ENCODE data around the gene IKBKE.

The IKBKE gene

DNA sequence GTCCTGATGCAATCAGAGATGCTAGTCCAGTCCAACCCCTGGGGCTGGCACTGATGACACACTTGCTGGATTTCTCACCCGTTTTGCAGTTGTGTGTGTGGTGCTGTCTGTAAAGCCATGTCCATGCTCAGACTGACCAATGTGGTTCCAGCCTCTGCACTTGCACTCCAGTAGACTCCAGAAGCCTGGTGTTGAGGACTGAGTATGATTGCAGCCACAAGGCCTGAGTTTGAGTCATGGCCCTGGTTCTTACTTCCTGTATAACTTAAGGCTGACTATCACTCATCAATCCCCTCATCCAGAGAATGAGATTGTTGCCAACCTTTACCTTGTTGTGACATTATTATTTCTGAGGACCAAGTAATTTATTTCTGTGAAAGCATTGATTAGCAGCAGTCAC lies 34.8 kb upstream of the IKBKE start:
- TF ChIP-seq CTCF (IDR thresholded peaks at IDR 0.05; ENCODE audit: low read depth, low read length, missing control alignments), result no peak
- no peak overlapping the region for H3K4me3 ChIP-seq (replicated peaks; ENCODE audit: low read depth, low read length)
- no peak for DNase-seq (ENCODE audit: extremely low read depth, low read depth)

DNA sequence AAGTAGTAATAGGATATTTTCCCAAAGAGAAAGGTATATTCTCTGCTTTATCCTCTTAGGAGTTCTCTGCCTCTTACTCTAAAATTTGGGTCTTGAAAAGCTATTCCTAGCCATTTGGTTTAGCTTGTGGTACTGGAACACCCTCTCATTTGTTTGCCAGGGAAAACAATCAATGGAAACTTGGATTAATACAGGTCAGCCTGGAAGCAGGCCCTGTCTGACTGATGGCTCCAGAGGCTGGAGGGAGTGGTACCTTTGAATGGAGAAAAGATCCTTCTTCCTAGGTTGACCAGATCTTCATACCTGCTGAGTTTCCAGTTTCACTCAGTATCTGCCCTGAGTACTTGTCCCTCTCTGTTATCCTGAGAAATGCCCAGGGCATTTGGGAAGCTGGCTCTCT lies 31.7 kb upstream of the IKBKE start:
- TF ChIP-seq CTCF (IDR thresholded peaks at IDR 0.05; ENCODE audit: low read depth, low read length, missing control alignments), result no peak
- no peak for DNase-seq (ENCODE audit: extremely low read depth, low read depth)
- no peak overlapping the region for H3K4me3 ChIP-seq (replicated peaks; ENCODE audit: low read depth, low read length)

- no peak overlapping the region for H3K4me3 ChIP-seq (replicated peaks; ENCODE audit: low read depth, low read length)
- TF ChIP-seq CTCF (IDR thresholded peaks at IDR 0.05; ENCODE audit: low read depth, low read length, missing control alignments), result no peak
- no peak for DNase-seq (ENCODE audit: extremely low read depth, low read depth)
These were observed 31.1 kb upstream of the IKBKE start for GRCh38 chr1:206439205-206439604.

GRCh38 chr1:206441336-206441967 lies 28.8 kb upstream of the IKBKE start:
- H3K4me3 ChIP-seq (replicated peaks; ENCODE audit: low read depth, low read length), result no peak overlapping the region
- no peak for DNase-seq (ENCODE audit: extremely low read depth, low read depth)
- no peak for TF ChIP-seq CTCF (IDR thresholded peaks at IDR 0.05; ENCODE audit: low read depth, low read length, missing control alignments)

- TF ChIP-seq CTCF (IDR thresholded peaks at IDR 0.05; ENCODE audit: low read depth, low read length, missing control alignments), result no peak
- DNase-seq (ENCODE audit: extremely low read depth, low read depth), result no peak
- no peak overlapping the region for H3K4me3 ChIP-seq (replicated peaks; ENCODE audit: low read depth, low read length)
These were observed 28.2 kb upstream of the IKBKE start for GRCh38 chr1:206442101-206442500.

DNA sequence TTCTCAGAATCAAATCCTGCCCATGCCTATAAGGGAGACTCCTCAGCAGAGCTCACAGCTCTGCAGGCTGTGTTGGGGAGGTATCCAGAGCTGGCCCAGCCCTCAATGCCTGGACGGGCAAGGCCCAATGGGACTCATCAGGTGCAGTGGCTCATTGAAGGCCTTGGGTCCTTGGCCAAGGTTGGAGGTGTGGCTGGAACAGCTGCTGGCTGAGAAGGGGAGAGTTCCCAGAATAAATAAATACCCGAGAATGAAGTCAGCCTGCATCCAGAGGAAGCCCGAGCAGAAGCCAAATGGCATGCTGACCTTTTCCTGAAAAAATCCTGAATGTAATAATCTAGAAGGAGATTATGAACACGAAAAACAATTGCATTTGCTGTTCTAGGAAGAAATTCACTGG lies 25.2 kb upstream of the IKBKE start:
- no peak for TF ChIP-seq CTCF (IDR thresholded peaks at IDR 0.05; ENCODE audit: low read depth, low read length, missing control alignments)
- no peak overlapping the region for H3K4me3 ChIP-seq (replicated peaks; ENCODE audit: low read depth, low read length)
- no peak for DNase-seq (ENCODE audit: extremely low read depth, low read depth)

- H3K4me3 ChIP-seq (replicated peaks; ENCODE audit: low read depth, low read length), result no peak overlapping the region
- TF ChIP-seq CTCF (IDR thresholded peaks at IDR 0.05; ENCODE audit: low read depth, low read length, missing control alignments), result no peak
- no peak for DNase-seq (ENCODE audit: extremely low read depth, low read depth)
These were observed 24.3 kb upstream of the IKBKE start for GRCh38 chr1:206445911-206446356.
